GM12878 (cell line): ENCODE results near the gene DGKB. TPM values are rescaled to one million over a fixed set of nuclear protein-coding genes. Genes with fewer than 3 reads are reported as not detected.
A peak's percentile ranks its signal among the peaks of the same experiment; 100 is the strongest.

Experiments used
- ATAC-seq: fragments of 200-7000 bp; cut with Tn5 transposase; 3 replicates; pipeline ENCODE4 v1.9.1; 2020; ENCODE audit warnings: mild to moderate bottlenecking, moderate library complexity
- BruUV-seq: library from RNA; stranded (reverse); fragments of 400-500 nt; replicated peaks from 2 replicates; lab custom pipeline; 2021; lab: Mats Ljungman, UMichigan
- CTCF ChIA-PET: fragments of 300-600 bp; sonication (Branson Sonifier 250); formaldehyde crosslinking; extraction: SDS; loops from one replicate; lab custom pipeline; 2021; ENCODE audit warnings: inconsistent platforms; lab: Yijun Ruan, JAX
- POLR2A ChIA-PET: fragments of 350-600 bp; formaldehyde crosslinking; extraction: SDS; loops from one replicate; lab custom pipeline; 2021; ENCODE audit warnings: inconsistent platforms; lab: Charles Lee
- RAD21 ChIA-PET: fragments of 300-600 bp; sonication (Branson Sonifier 250); formaldehyde crosslinking; loops from one replicate; lab custom pipeline; 2023; ENCODE audit warnings: antibody characterized with exemption; ENCODE audit not compliant: unreplicated experiment; lab: Charles Lee
- SMC1A ChIA-PET: fragments of 300-600 bp; sonication (Branson Sonifier 250); formaldehyde crosslinking; loops from one replicate; lab custom pipeline; 2023; ENCODE audit not compliant: unreplicated experiment, uncharacterized antibody; lab: Charles Lee
- DNase-seq: peaks from one replicate; pipeline ENCODE4 v3.0.0-alpha.2; 2011; ENCODE audit warnings: low read depth, low spot score
- FAIRE-seq: peaks from 3 replicates; lab custom pipeline; 2011; peaks lifted over from hg19 to GRCh38; lab: Jason Lieb, UNC
- H2AFZ ChIP-seq: 2 replicates; pipeline ENCODE4 v1.6.0; 2011; ENCODE audit warnings: low read depth, low read length, control low read depth; ENCODE audit not compliant: control insufficient read depth
- H3K27ac ChIP-seq: 2 replicates; pipeline ENCODE4 v1.5.1; 2011; ENCODE audit warnings: control low read depth; ENCODE audit not compliant: control insufficient read depth, insufficient read depth
- H3K27me3 ChIP-seq, 2 experiments: replicated peaks in 1 of 2; 2 replicates each; pipeline versions ENCODE4 v1.6.0 to v1.6.1; 2011; ENCODE audit warnings: low read length in 1 of 2; ENCODE audit not compliant: control insufficient read depth in 2 of 2, insufficient read depth in 2 of 2
- H3K36me3 ChIP-seq, 2 experiments: 2 replicates each; pipeline ENCODE4 v1.5.1; 2011; ENCODE audit warnings: low read length in 1 of 2; ENCODE audit not compliant: control insufficient read depth in 2 of 2, insufficient read depth in 2 of 2
- H3K4me1 ChIP-seq: 2 replicates; pipeline ENCODE4 v1.6.1; 2011; ENCODE audit warnings: mild to moderate bottlenecking, low read length, moderate library complexity, mixed read lengths; ENCODE audit not compliant: control insufficient read depth, insufficient read depth
- H3K4me2 ChIP-seq: 2 replicates; pipeline ENCODE4 v1.6.0; 2011; ENCODE audit warnings: control low read depth; ENCODE audit not compliant: control insufficient read depth, insufficient read depth
- H3K4me3 ChIP-seq: fragments of 200-600 bp; sonication (generic); 2 replicates; pipeline ENCODE4 v1.5.1; 2016
- H3K79me2 ChIP-seq: 2 replicates; pipeline ENCODE4 v1.6.0; 2011; ENCODE audit warnings: low read length; ENCODE audit not compliant: control insufficient read depth, insufficient read depth
- H3K9ac ChIP-seq: 2 replicates; pipeline ENCODE4 v1.8.0; 2011; ENCODE audit warnings: low read length, control low read depth, mixed read lengths; ENCODE audit not compliant: control insufficient read depth, insufficient read depth
- H3K9me3 ChIP-seq: replicated peaks from 3 replicates; pipeline ENCODE4 v1.5.1; 2011; ENCODE audit warnings: mild to moderate bottlenecking, low read length; ENCODE audit not compliant: control insufficient read depth, insufficient read depth
- H4K20me1 ChIP-seq: 2 replicates; pipeline ENCODE4 v1.6.0; 2011; ENCODE audit not compliant: control insufficient read depth, insufficient read depth
- CEBPB ChIP-seq, 2 experiments: fragments of 150-350 bp in 1 of 2; IDR thresholded peaks; 2 replicates each; pipeline ENCODE4 v1.6.1; 2012 to 2014; ENCODE audit warnings: low read depth in 2 of 2, low read length in 2 of 2, borderline replicate concordance in 1 of 2, inconsistent platforms in 1 of 2
- CREM ChIP-seq: IDR thresholded peaks from 2 replicates; pipeline ENCODE4 v1.6.1; 2014; ENCODE audit warnings: antibody characterized with exemption, low read depth
- DPF2 ChIP-seq: fragments of 450-650 bp; IDR thresholded peaks from 2 replicates; pipeline ENCODE4 v1.6.1; 2017; ENCODE audit warnings: mild to moderate bottlenecking
- EP300 ChIP-seq, 2 experiments: fragments of 150-350 bp in 1 of 2; IDR thresholded peaks; 2 replicates each; pipeline ENCODE4 v1.6.1; 2011 to 2012; ENCODE audit warnings: low read depth in 2 of 2, low read length in 2 of 2, borderline replicate concordance in 1 of 2, improper control_type of control experiment in 1 of 2, inconsistent platforms in 1 of 2; ENCODE audit not compliant: control insufficient read depth in 1 of 2
- ESRRA ChIP-seq: IDR thresholded peaks from 2 replicates; pipeline ENCODE4 v1.6.1; 2012; ENCODE audit warnings: mild to moderate bottlenecking, low read length, improper control_type of control experiment
- FOXK2 ChIP-seq: fragments of 450-650 bp; IDR thresholded peaks from 2 replicates; pipeline ENCODE4 v1.6.1; 2017; ENCODE audit warnings: mild to moderate bottlenecking, moderate library complexity
- IKZF2 ChIP-seq, 2 experiments: fragments of 450-650 bp; IDR thresholded peaks; 2 replicates each; pipeline ENCODE4 v1.6.1; 2017; ENCODE audit warnings: mild to moderate bottlenecking in 2 of 2, moderate library complexity in 2 of 2
- POLR2AphosphoS5 ChIP-seq: IDR thresholded peaks from 2 replicates; pipeline ENCODE4 v1.6.1; 2011; ENCODE audit warnings: mild to moderate bottlenecking, low read length, inconsistent platforms
- RAD21 ChIP-seq: IDR thresholded peaks from 2 replicates; pipeline ENCODE4 v1.6.1; 2011; ENCODE audit warnings: mild to moderate bottlenecking, low read depth, low read length, moderate library complexity; ENCODE audit not compliant: insufficient read depth
- RCOR1 ChIP-seq: conservative IDR thresholded peaks from 2 replicates; pipeline ENCODE4 v1.6.1; 2012; ENCODE audit warnings: low read depth, low read length, improper control_type of control experiment
- SPI1 ChIP-seq: IDR thresholded peaks from 2 replicates; pipeline ENCODE4 v1.6.1; 2011; ENCODE audit warnings: low read depth, mild to moderate bottlenecking, low read length, moderate library complexity, borderline replicate concordance; ENCODE audit not compliant: insufficient read depth
- ZBED1 ChIP-seq: IDR thresholded peaks from 2 replicates; pipeline ENCODE4 v1.6.1; 2016; ENCODE audit warnings: borderline replicate concordance
- WGBS: methylation state at CpG from one replicate; pipeline ENCODE4 v1.1.6; 2016; ENCODE audit warnings: low lambda C conversion rate; ENCODE audit not compliant: insufficient replicate concordance, insufficient coverage; ENCODE audit errors: missing lambda C conversion rate; 5-methylcytosine and 5-hydroxymethylcytosine counted together
- in situ Hi-C: fragments of 300-500 bp; cut with MboI; formaldehyde crosslinking; loops from 9 replicates; pipeline ENCODE4 v1.14.3; 2018; ENCODE audit warnings: mixed read lengths
- intact Hi-C: fragments of 100-400 bp; cut with micrococcal nuclease; formaldehyde crosslinking; loops from one replicate; pipeline ENCODE4 v1.14.2; 2022; ENCODE audit not compliant: unreplicated experiment
- polyA plus RNA-seq, 11 experiments: library from polyadenylated mRNA; depleted of rRNA in 4 of 11; unstranded in 6 of 11; stranded (reverse) in 5 of 11; fragments of >200 nt; fragmentation: Nextera tagmentation in 4 of 11; fragmentation: Illumina TruSeq in 1 of 11; extraction: Ambion mirVana in 4 of 11; extraction: Trizol in 1 of 11; gene quantifications; 1 replicate in 1 of 11; 2 replicates in 10 of 11; pipeline versions ENCODE4 v1.2.1 to v1.2.3, GENCODE V29; 2011 to 2016; ENCODE audit warnings: inconsistent platforms in 2 of 11, missing spikeins in 2 of 11, low read depth in 1 of 11
- total RNA-seq, 4 experiments: library from RNA; depleted of rRNA in 3 of 4; stranded (reverse); fragments of >200 nt in 3 of 4; fragmentation: Illumina TruSeq in 1 of 4; extraction: Trizol in 1 of 4; gene quantifications; 2 replicates each; pipeline versions ENCODE4 v1.2.1 to v1.2.3, GENCODE V29; 2013 to 2021
- TF ChIP-seq, protein P1 (sequence below): fragments of 450-650 bp; formaldehyde crosslinking; IDR thresholded peaks from 2 replicates; pipeline ENCODE4 v1.5.0; 2022; ENCODE audit warnings: mild to moderate bottlenecking, missing genetic modification characterization
- TF ChIP-seq, protein P2 (sequence below): IDR thresholded peaks from 2 replicates; pipeline ENCODE4 v1.6.1; 2011; ENCODE audit warnings: mild to moderate bottlenecking, low read depth, low read length, moderate library complexity; ENCODE audit not compliant: insufficient replicate concordance
- TF ChIP-seq, protein P3 (sequence below): IDR thresholded peaks from 2 replicates; pipeline ENCODE4 v1.6.1; 2012; ENCODE audit warnings: low read length, inconsistent platforms

DGKB gene
- total and polyA plus RNA-seq, 10 of the 15 experiments (the other 5 are each of a cell fraction or from before 2014, with no cell fraction given), result 0.02 to 0.10 (median 0.04) TPM; not detected in 6

GRCh38 chr7:14834883-14835282, 67.7 kb downstream of the DGKB start (continued):
- TF ChIP-seq, protein P1, sequence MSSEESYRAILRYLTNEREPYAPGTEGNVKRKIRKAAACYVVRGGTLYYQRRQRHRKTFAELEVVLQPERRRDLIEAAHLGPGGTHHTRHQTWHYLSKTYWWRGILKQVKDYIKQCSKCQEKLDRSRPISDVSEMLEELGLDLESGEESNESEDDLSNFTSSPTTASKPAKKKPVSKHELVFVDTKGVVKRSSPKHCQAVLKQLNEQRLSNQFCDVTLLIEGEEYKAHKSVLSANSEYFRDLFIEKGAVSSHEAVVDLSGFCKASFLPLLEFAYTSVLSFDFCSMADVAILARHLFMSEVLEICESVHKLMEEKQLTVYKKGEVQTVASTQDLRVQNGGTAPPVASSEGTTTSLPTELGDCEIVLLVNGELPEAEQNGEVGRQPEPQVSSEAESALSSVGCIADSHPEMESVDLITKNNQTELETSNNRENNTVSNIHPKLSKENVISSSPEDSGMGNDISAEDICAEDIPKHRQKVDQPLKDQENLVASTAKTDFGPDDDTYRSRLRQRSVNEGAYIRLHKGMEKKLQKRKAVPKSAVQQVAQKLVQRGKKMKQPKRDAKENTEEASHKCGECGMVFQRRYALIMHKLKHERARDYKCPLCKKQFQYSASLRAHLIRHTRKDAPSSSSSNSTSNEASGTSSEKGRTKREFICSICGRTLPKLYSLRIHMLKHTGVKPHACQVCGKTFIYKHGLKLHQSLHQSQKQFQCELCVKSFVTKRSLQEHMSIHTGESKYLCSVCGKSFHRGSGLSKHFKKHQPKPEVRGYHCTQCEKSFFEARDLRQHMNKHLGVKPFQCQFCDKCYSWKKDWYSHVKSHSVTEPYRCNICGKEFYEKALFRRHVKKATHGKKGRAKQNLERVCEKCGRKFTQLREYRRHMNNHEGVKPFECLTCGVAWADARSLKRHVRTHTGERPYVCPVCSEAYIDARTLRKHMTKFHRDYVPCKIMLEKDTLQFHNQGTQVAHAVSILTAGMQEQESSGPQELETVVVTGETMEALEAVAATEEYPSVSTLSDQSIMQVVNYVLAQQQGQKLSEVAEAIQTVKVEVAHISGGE, result no peak
- TF ChIP-seq ESRRA (no peak), RAD21 (no peak), FOXK2 (no peak), DPF2 (no peak), CEBPB (IDR thresholded peaks at IDR 0.05; ENCODE audit: borderline replicate concordance in 1 of 2, low read depth in 2 of 2, low read length in 2 of 2) (no peak), SPI1 (no peak)

DNA sequence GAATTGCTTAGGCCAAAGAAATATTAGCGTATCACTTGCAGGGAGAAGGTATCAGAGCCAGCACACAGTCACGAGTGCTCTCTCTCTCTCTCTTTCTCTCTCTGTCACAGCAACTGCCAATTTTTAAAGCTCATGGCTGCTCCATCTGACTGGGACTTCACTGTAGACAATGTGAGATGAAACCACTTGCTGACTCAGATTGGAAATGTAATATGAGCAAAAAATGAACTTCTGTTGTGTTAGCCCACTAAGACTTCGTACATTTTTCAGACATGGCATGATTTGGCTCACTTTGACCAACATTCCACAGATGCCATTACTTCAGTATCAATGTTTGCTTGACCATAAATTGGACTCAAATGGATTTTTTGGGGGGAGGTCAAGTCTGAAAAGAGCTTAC, 68.1 kb downstream of the DGKB start:
- no peaks in the 10 kb centered on the region for H3K79me2 ChIP-seq
- no peak overlapping the region for H3K9ac ChIP-seq
- ChIA-PET CTCF (no interaction called here), RAD21 (no interaction called here), SMC1A (no interaction called here), POLR2A (no interaction called here)
- TF ChIP-seq ZBED1, result no peak
- TF ChIP-seq, protein P2, sequence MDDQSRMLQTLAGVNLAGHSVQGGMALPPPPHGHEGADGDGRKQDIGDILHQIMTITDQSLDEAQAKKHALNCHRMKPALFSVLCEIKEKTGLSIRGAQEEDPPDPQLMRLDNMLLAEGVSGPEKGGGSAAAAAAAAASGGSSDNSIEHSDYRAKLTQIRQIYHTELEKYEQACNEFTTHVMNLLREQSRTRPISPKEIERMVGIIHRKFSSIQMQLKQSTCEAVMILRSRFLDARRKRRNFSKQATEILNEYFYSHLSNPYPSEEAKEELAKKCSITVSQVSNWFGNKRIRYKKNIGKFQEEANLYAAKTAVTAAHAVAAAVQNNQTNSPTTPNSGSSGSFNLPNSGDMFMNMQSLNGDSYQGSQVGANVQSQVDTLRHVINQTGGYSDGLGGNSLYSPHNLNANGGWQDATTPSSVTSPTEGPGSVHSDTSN, result no peak
- peak in 1 of 2 experiments; percentile 51; a peak in 1 of 4 replicates for TF ChIP-seq EP300 (IDR thresholded peaks at IDR 0.05; ENCODE audit: borderline replicate concordance in 1 of 2, control insufficient read depth in 1 of 2, low read depth in 2 of 2, low read length in 2 of 2)
- TF ChIP-seq, protein P3, sequence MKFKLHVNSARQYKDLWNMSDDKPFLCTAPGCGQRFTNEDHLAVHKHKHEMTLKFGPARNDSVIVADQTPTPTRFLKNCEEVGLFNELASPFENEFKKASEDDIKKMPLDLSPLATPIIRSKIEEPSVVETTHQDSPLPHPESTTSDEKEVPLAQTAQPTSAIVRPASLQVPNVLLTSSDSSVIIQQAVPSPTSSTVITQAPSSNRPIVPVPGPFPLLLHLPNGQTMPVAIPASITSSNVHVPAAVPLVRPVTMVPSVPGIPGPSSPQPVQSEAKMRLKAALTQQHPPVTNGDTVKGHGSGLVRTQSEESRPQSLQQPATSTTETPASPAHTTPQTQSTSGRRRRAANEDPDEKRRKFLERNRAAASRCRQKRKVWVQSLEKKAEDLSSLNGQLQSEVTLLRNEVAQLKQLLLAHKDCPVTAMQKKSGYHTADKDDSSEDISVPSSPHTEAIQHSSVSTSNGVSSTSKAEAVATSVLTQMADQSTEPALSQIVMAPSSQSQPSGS, result no peak
- peak; percentile 11 to 28; a peak in 1 of 4 replicates for TF ChIP-seq IKZF2 (IDR thresholded peaks at IDR 0.05)
- no peak for TF ChIP-seq CREM
- TF ChIP-seq RCOR1, result no peak
- TF ChIP-seq POLR2AphosphoS5, result no peak
- in situ Hi-C loops (no loop called here), intact Hi-C loops (no loop called here)
- H2AFZ ChIP-seq, result no peak overlapping the region
- H4K20me1 ChIP-seq, result no peaks in the 10 kb centered on the region
- no peak overlapping the region for H3K4me2 ChIP-seq
- no peaks in the 10 kb centered on the region for H3K27me3 ChIP-seq
- no peaks in the 10 kb centered on the region for H3K4me1 ChIP-seq
- no peak overlapping the region for H3K4me3 ChIP-seq
- H3K36me3 ChIP-seq, result no peaks in the 10 kb centered on the region
- no peak for DNase-seq
- no peak for FAIRE-seq
- no peak overlapping the region for H3K27ac ChIP-seq
- peak; percentile 88 for ATAC-seq
- no peaks in the 10 kb centered on the region for H3K9me3 ChIP-seq
- WGBS, result 16% methylated on average over 3 of the region's 3 CpGs
- no TSS peak for BruUV-seq
